Ishikawa (cell line): ENCODE data around the gene SEC22C.

ENCODE experiments used
- CEBPB ChIP-seq: IDR thresholded peaks from 2 replicates; pipeline ENCODE4 v1.6.1; 2012
- CREB1 ChIP-seq: IDR thresholded peaks from 2 replicates; pipeline ENCODE4 v1.6.1; 2012; ENCODE audit warnings: low read depth
- EGR1 ChIP-seq: IDR thresholded peaks from 2 replicates; pipeline ENCODE4 v1.6.1; 2012
- EP300 ChIP-seq: IDR thresholded peaks from 2 replicates; pipeline ENCODE4 v1.6.1; 2012; ENCODE audit warnings: borderline replicate concordance
- FOXM1 ChIP-seq: IDR thresholded peaks from 2 replicates; pipeline ENCODE4 v1.6.1; 2012; ENCODE audit warnings: low read depth, borderline replicate concordance
- NFIC ChIP-seq: IDR thresholded peaks from 2 replicates; pipeline ENCODE4 v1.6.1; 2012
- RAD21 ChIP-seq: IDR thresholded peaks from 2 replicates; pipeline ENCODE4 v1.6.1; 2012; ENCODE audit warnings: low read depth
- TAF1 ChIP-seq: IDR thresholded peaks from 2 replicates; pipeline ENCODE4 v1.6.1; 2012; ENCODE audit warnings: low read depth, mild to moderate bottlenecking
- TCF12 ChIP-seq: IDR thresholded peaks from 2 replicates; pipeline ENCODE4 v1.6.1; 2012; ENCODE audit warnings: low read depth
- TEAD4 ChIP-seq: IDR thresholded peaks from 2 replicates; pipeline ENCODE4 v1.6.1; 2012
- YY1 ChIP-seq: IDR thresholded peaks from 2 replicates; pipeline ENCODE4 v1.6.1; 2012; ENCODE audit warnings: low read depth
- ZBTB7A ChIP-seq: IDR thresholded peaks from 2 replicates; pipeline ENCODE4 v1.6.1; 2012; ENCODE audit warnings: low read depth
- TF ChIP-seq, protein P1 (sequence below): IDR thresholded peaks from 2 replicates; pipeline ENCODE4 v1.6.1; 2012
- TF ChIP-seq, protein P2 (sequence below): IDR thresholded peaks from 2 replicates; pipeline ENCODE4 v1.6.1; 2012; ENCODE audit warnings: low read depth, mild to moderate bottlenecking
- TF ChIP-seq, protein P3 (sequence below): IDR thresholded peaks from 2 replicates; pipeline ENCODE4 v1.6.1; 2012

SEC22C gene

DNA sequence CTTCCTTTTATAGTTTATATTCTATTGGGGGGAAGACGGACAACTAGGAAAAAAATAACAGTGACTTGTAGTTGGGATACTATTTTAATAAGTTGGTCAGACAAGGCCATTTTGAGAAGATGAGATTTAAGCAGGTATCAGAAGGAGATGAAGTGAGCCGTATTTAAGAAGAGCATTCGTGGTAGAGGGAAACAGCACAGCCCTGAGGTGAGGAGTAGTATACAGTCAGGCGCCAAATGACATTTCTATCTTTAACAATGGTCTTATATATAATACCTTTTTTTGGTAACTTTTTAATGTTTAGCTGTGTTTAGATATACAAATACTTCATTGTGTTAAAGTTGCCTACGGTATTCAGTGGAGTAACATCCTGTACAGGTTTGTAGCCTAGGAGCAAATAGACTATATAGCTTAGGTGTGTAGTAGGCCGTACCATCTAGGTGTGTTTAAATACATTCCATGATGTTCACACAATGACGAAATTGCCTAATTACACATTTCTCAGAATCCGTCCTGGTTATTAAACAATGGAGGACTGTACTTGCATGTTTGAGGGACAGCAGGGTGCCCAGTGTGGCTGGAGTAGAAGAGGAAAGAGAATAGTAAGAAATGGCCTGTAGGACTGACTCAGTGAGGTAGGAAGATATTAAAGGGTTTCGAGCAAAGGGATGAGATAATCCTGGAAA lies 20.3 kb upstream of the SEC22C start:
- TF ChIP-seq TCF12 (no peak), EP300 (0 out of 2 replicates have a peak, but pooled peaks have one; percentile 45), TEAD4 (peak; percentile 77), CREB1 (no peak; the same call in 1 of the 2 replicates), TAF1 (no peak), RAD21 (no peak), EGR1 (no peak), YY1 (peak; percentile 37; the same call in 1 of the 2 replicates), ZBTB7A (no peak), NFIC (no peak), CEBPB (peak; percentile 90), FOXM1 (no peak)
- TF ChIP-seq, protein P1, sequence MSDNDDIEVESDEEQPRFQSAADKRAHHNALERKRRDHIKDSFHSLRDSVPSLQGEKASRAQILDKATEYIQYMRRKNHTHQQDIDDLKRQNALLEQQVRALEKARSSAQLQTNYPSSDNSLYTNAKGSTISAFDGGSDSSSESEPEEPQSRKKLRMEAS = no peak
- TF ChIP-seq, protein P2, sequence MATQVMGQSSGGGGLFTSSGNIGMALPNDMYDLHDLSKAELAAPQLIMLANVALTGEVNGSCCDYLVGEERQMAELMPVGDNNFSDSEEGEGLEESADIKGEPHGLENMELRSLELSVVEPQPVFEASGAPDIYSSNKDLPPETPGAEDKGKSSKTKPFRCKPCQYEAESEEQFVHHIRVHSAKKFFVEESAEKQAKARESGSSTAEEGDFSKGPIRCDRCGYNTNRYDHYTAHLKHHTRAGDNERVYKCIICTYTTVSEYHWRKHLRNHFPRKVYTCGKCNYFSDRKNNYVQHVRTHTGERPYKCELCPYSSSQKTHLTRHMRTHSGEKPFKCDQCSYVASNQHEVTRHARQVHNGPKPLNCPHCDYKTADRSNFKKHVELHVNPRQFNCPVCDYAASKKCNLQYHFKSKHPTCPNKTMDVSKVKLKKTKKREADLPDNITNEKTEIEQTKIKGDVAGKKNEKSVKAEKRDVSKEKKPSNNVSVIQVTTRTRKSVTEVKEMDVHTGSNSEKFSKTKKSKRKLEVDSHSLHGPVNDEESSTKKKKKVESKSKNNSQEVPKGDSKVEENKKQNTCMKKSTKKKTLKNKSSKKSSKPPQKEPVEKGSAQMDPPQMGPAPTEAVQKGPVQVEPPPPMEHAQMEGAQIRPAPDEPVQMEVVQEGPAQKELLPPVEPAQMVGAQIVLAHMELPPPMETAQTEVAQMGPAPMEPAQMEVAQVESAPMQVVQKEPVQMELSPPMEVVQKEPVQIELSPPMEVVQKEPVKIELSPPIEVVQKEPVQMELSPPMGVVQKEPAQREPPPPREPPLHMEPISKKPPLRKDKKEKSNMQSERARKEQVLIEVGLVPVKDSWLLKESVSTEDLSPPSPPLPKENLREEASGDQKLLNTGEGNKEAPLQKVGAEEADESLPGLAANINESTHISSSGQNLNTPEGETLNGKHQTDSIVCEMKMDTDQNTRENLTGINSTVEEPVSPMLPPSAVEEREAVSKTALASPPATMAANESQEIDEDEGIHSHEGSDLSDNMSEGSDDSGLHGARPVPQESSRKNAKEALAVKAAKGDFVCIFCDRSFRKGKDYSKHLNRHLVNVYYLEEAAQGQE = no peak
- TF ChIP-seq, protein P3, sequence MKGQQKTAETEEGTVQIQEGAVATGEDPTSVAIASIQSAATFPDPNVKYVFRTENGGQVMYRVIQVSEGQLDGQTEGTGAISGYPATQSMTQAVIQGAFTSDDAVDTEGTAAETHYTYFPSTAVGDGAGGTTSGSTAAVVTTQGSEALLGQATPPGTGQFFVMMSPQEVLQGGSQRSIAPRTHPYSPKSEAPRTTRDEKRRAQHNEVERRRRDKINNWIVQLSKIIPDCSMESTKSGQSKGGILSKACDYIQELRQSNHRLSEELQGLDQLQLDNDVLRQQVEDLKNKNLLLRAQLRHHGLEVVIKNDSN = no peak

DNA sequence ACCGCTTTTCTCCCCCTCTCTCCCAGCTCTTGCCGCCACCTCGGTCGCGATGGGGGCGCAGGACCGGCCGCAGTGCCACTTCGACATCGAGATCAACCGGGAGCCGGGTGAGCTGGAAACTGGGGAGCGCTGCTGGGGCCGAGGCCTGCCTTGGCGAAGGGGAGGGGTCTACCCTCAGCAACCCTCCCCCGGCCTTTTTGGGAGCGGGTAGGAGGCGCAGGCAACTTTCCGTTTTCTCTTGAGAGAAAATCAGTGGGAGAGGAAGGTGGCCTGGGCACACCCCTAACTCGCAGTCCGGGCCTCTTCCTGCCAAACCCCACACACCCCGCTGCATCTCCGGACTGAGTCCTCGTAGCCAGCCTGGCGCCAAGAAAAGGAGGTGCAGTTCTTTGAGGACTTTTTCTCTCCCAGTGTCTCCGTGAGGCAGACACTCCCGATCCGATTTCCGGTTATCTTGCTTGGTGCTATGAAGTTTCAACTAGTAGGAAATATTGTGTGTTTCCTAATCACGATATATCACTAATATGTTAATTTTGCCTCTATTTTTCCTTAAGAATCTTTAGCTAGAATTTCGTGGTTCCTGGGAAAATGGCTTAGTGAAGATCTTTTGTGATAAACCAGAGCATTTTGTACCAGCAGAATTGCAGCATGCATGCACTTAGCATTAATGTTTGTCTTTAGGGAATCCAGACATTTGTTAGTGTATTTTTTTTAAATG lies 19.4 kb upstream of the SEC22C start:
- 0 out of 2 replicates have a peak, but pooled peaks have one; percentile 17 for TF ChIP-seq TAF1
- TF ChIP-seq FOXM1 = no peak
- no peak for TF ChIP-seq TEAD4
- no peak for TF ChIP-seq EP300
- no peak for TF ChIP-seq TCF12
- TF ChIP-seq NFIC = no peak
- no peak for TF ChIP-seq RAD21
- TF ChIP-seq, protein P2 = no peak
- peak; percentile 81 for TF ChIP-seq ZBTB7A
- TF ChIP-seq CREB1 = no peak; the same call in 1 of the 2 replicates
- TF ChIP-seq EGR1 = no peak
- no peak for TF ChIP-seq YY1
- TF ChIP-seq CEBPB = no peak
- TF ChIP-seq, protein P3 = no peak
- TF ChIP-seq, protein P1 = 0 out of 2 replicates have a peak, but pooled peaks have one; percentile 3

DNA sequence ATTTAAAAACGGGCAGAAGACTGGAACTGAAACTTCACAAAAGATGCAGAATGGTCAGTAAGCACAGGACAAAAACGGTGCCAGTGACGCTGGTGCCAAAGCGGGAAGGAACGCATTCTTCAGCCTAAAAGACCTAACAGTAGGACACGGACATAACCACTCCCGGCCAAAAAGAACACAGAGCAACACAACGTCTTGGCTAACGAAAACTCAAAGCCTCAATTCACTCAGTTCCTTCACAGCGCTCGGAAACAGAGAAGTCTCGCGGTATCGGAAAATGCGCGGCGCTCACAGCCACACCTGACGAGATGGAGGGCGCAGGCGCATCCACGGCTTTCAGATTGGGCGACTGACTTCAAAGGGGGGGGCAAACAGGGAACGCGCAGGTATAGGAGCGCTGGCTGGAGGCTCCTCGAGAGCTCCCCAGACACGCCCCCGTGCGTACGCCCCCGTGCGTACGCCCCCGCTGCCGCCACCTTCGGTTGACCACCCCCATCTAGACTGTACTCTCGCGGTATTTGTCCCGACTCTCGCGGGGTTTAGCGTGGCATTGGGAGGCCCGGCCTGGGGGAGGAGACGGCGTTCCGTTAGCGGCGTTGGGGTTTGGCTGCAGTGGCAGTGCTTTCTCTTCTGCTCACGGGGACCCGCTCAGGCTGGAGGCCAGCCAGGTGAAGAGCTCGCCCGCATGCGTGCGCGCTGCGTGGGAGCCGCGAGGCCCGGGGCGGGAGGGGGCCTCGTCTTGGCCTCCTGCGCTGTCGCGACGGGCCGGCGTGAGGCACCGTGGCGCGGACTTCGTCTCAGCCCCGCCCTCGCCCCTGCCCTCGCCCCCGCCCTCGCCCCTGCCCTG lies 18.6 kb upstream of the SEC22C start, which contains the start of gene NKTR:
Gene NKTR, plus strand, starts transcription at position 576 of the 847 bp plus-strand sequence. CDS start 321 bp downstream, outside the sequence.
- TF ChIP-seq CEBPB = no peak
- TF ChIP-seq, protein P2 = no peak
- peak; percentile 43; the same call in 1 of the 2 replicates for TF ChIP-seq NFIC
- TF ChIP-seq, protein P3 = no peak
- no peak for TF ChIP-seq ZBTB7A
- TF ChIP-seq YY1 = peak; percentile 16; the same call in 1 of the 2 replicates
- TF ChIP-seq TAF1 = peak; percentile 61
- TF ChIP-seq TEAD4 = peak; percentile 69; the same call in 1 of the 2 replicates
- TF ChIP-seq, protein P1 = peak; percentile 73
- peak; percentile 100 for TF ChIP-seq EGR1
- no peak for TF ChIP-seq FOXM1
